Caco-2 (cell line): Measurements from ENCODE around the gene CFAP77. TPM values are rescaled to one million over a fixed set of nuclear protein-coding genes. Genes with fewer than 3 reads are reported as not detected.

Experiments used
- BruUV-seq: library from RNA; stranded (reverse); fragments of 400-500 nt; replicated peaks from 2 replicates; lab custom pipeline; 2021; lab: Mats Ljungman, UMichigan
- CTCF ChIA-PET: fragments of 300-600 bp; sonication (Branson Sonifier 250); formaldehyde crosslinking; loops from one replicate; lab custom pipeline; 2022; ENCODE audit warnings: antibody characterized with exemption; lab: Charles Lee
- POLR2A ChIA-PET: fragments of 300-600 bp; sonication (Branson Sonifier 250); formaldehyde crosslinking; loops from one replicate; lab custom pipeline; 2022; ENCODE audit warnings: antibody characterized with exemption; lab: Charles Lee
- DNase-seq, 2 experiments: peaks; one replicate each; pipeline versions ENCODE4 v3.0.0 to v3.0.0-alpha.2; 2020 to 2022
- H3K27me3 ChIP-seq: replicated peaks from 2 replicates; pipeline ENCODE4 v1.6.0; 2011; ENCODE audit warnings: low read length; ENCODE audit not compliant: control insufficient read depth, insufficient read depth
- H3K36me3 ChIP-seq: 2 replicates; pipeline ENCODE4 v1.5.1; 2011; ENCODE audit warnings: low read length; ENCODE audit not compliant: control insufficient read depth, insufficient read depth
- H3K4me1 ChIP-seq: fragments of 250-450 bp; sonication (Bioruptor Pico); 2 replicates; pipeline ENCODE4 v1.5.1; 2020; ENCODE audit warnings: mild to moderate bottlenecking
- H3K4me3 ChIP-seq: 2 replicates; pipeline ENCODE4 v1.5.1; 2011; ENCODE audit warnings: low read depth, mild to moderate bottlenecking, control low read depth, low read length
- H3K9me3 ChIP-seq: fragments of 250-450 bp; sonication (Bioruptor Pico); 2 replicates; pipeline ENCODE4 v1.5.1; 2020; ENCODE audit warnings: mild to moderate bottlenecking, moderate library complexity
- H3K27ac Mint-ChIP-seq: one replicate; pipeline ENCODE4 v1.8.0; 2022; ENCODE audit warnings: mixed read lengths; ENCODE audit not compliant: unreplicated experiment
- H3K27me3 Mint-ChIP-seq: one replicate; pipeline ENCODE4 v1.8.0; 2022; ENCODE audit warnings: mixed read lengths; ENCODE audit not compliant: insufficient read depth, unreplicated experiment
- H3K36me3 Mint-ChIP-seq: one replicate; pipeline ENCODE4 v1.8.0; 2022; ENCODE audit warnings: mild to moderate bottlenecking, mixed read lengths; ENCODE audit not compliant: insufficient read depth, unreplicated experiment
- H3K4me1 Mint-ChIP-seq: one replicate; pipeline ENCODE4 v1.8.0; 2022; ENCODE audit warnings: low read depth, mixed read lengths; ENCODE audit not compliant: unreplicated experiment
- H3K4me3 Mint-ChIP-seq: one replicate; pipeline ENCODE4 v1.8.0; 2022; ENCODE audit warnings: mild to moderate bottlenecking, moderate library complexity, mixed read lengths; ENCODE audit not compliant: unreplicated experiment
- H3K9me3 Mint-ChIP-seq: one replicate; pipeline ENCODE4 v1.8.0; 2022; ENCODE audit warnings: mixed read lengths; ENCODE audit not compliant: unreplicated experiment
- CTCF ChIP-seq, 2 experiments: fragments of 200-600 bp in 1 of 2; IDR thresholded peaks; 1 replicate in 1 of 2; 2 replicates in 1 of 2; pipeline versions ENCODE4 v1.5.1 to v1.8.0; 2011 to 2022; ENCODE audit warnings: antibody characterized with exemption in 1 of 2, control low read depth in 1 of 2, inconsistent platforms in 1 of 2, low read depth in 1 of 2, low read length in 1 of 2, mild to moderate bottlenecking in 1 of 2, moderate library complexity in 1 of 2; ENCODE audit not compliant: insufficient read depth in 1 of 2, severe bottlenecking in 1 of 2, unreplicated experiment in 1 of 2
- intact Hi-C: fragments of 100-400 bp; cut with micrococcal nuclease; formaldehyde crosslinking; loops from one replicate; pipeline ENCODE4 v1.10.0; 2022; ENCODE audit not compliant: unreplicated experiment
- total RNA-seq: library from RNA; stranded (reverse); gene quantifications from 2 replicates; pipeline ENCODE4 v1.2.3, GENCODE V29; 2022

CFAP77 gene
- total RNA-seq, 1 experiment from 2014 or later, result not detected

- Histone ChIP-seq H3K9me3 (no peaks in the 10 kb centered on the region), H3K27me3 (no peaks in the 10 kb centered on the region), H3K4me1 (no peaks in the 10 kb centered on the region), H3K36me3 (peaks cover 2% of the 10 kb centered on the region), H3K4me3 (no peak overlapping the region)
- TF ChIP-seq CTCF (IDR thresholded peaks at IDR 0.05; ENCODE audit: insufficient read depth in 1 of 2, low read depth in 1 of 2, low read length in 1 of 2, severe bottlenecking in 1 of 2, unreplicated experiment in 1 of 2), result no peak
- CTCF ChIA-PET, result no interaction called here
- no peak for DNase-seq
- intact Hi-C loops, result no loop called here
- no peaks in the 10 kb centered on the region for H3K27me3 Mint-ChIP-seq
- no peaks in the 10 kb centered on the region for H3K4me1 Mint-ChIP-seq
- H3K36me3 Mint-ChIP-seq, result peaks cover 30% of the 10 kb centered on the region
- no peaks in the 10 kb centered on the region for H3K9me3 Mint-ChIP-seq
- H3K4me3 Mint-ChIP-seq, result no peak overlapping the region
- no peak overlapping the region for H3K27ac Mint-ChIP-seq
- POLR2A ChIA-PET, result no interaction called here
- no TSS peak for BruUV-seq
These were observed 192.2 kb downstream of the CFAP77 start for GRCh38 chr9:132602207-132602606.

GRCh38 chr9:132605387-132605786 lies 195.4 kb downstream of the CFAP77 start:
- DNase-seq, result no peak

GRCh38 chr9:132606066-132606465 lies 196.1 kb downstream of the CFAP77 start:
- Histone ChIP-seq H3K27me3 (no peaks in the 10 kb centered on the region), H3K9me3 (no peaks in the 10 kb centered on the region), H3K36me3 (peaks cover 2% of the 10 kb centered on the region), H3K4me3 (no peak overlapping the region), H3K4me1 (no peaks in the 10 kb centered on the region)
- no peak overlapping the region for H3K27ac Mint-ChIP-seq
- no peaks in the 10 kb centered on the region for H3K9me3 Mint-ChIP-seq
- ChIA-PET CTCF (no interaction called here), POLR2A (no interaction called here)
- H3K36me3 Mint-ChIP-seq, result peaks cover 43% of the 10 kb centered on the region
- H3K4me1 Mint-ChIP-seq, result no peaks in the 10 kb centered on the region
- no peaks in the 10 kb centered on the region for H3K27me3 Mint-ChIP-seq
- no TSS peak for BruUV-seq
- no peak for DNase-seq
- TF ChIP-seq CTCF (IDR thresholded peaks at IDR 0.05; ENCODE audit: insufficient read depth in 1 of 2, low read depth in 1 of 2, low read length in 1 of 2, severe bottlenecking in 1 of 2, unreplicated experiment in 1 of 2), result no peak
- no peak overlapping the region for H3K4me3 Mint-ChIP-seq
- intact Hi-C loops, result no loop called here

More at GRCh38 chr9:132605387-132605786, 195.4 kb downstream of the CFAP77 start:
- Mint-ChIP-seq H3K36me3 (peaks cover 37% of the 10 kb centered on the region), H3K27me3 (no peaks in the 10 kb centered on the region), H3K27ac (no peak overlapping the region), H3K9me3 (no peaks in the 10 kb centered on the region), H3K4me1 (no peaks in the 10 kb centered on the region), H3K4me3 (no peak overlapping the region)
- TF ChIP-seq CTCF (IDR thresholded peaks at IDR 0.05; ENCODE audit: insufficient read depth in 1 of 2, low read depth in 1 of 2, low read length in 1 of 2, severe bottlenecking in 1 of 2, unreplicated experiment in 1 of 2), result no peak
- no peak overlapping the region for H3K4me3 ChIP-seq
- intact Hi-C loops, result no loop called here
- ChIA-PET POLR2A (no interaction called here), CTCF (no interaction called here)
- H3K27me3 ChIP-seq, result no peaks in the 10 kb centered on the region
- no TSS peak for BruUV-seq
- H3K4me1 ChIP-seq, result no peaks in the 10 kb centered on the region
- H3K9me3 ChIP-seq, result no peaks in the 10 kb centered on the region
- peaks cover 2% of the 10 kb centered on the region for H3K36me3 ChIP-seq
